ENCODE results near the gene SPHK1.

GRCh38 chr17:76381633-76382350 is 2.6 kb upstream of the SPHK1 start:
- TF ChIP-seq POLR2A (IDR thresholded peaks at IDR 0.05; ENCODE audit: low read depth, low read length) (no peak), TAF1 (IDR thresholded peaks at IDR 0.05; ENCODE audit: low read depth, low read length) (no peak), POLR2AphosphoS5 (IDR thresholded peaks at IDR 0.05; ENCODE audit: low read depth, low read length) (no peak)
